Endothelial cell of hepatic sinusoid (primary cell): Measurements from ENCODE around the gene KCND3.
"Not testable (repeated sequence)": the region's sequence is repeated elsewhere in the genome, so short reads cannot be mapped to it uniquely, and the experiment has no call there.

ENCODE experiments used
- in situ Hi-C: cut with HindIII; loops from 2 replicates; pipeline ENCODE4 v1.10.0; 2017; ENCODE audit warnings: low sequenced_read_pairs

KCND3 gene

GRCh38 chr1:111818546-111818945 is 170.9 kb downstream of the KCND3 start:
- in situ Hi-C loops, result loop anchor here (5.0 kb wide), 1 partner anchor 54 kb away; no protein-coding TSS in a partner anchor

- in situ Hi-C loops, result loop anchor here (5.0 kb wide), 1 partner anchor 54 kb away; no protein-coding TSS in a partner anchor
Observed at GRCh38 chr1:111818081-111818480, 171.4 kb downstream of the KCND3 start.

- in situ Hi-C loops, result loop anchor here (5.0 kb wide), 1 partner anchor 58 kb away; no protein-coding TSS in a partner anchor
Observed at GRCh38 chr1:111814642-111815041, 174.8 kb downstream of the KCND3 start.

GRCh38 chr1:111814305-111814628 is 175.2 kb downstream of the KCND3 start:
- in situ Hi-C loops, result no loop called here

GRCh38 chr1:111813440-111814304 is 175.8 kb downstream of the KCND3 start:
- in situ Hi-C loops, result no loop called here

- in situ Hi-C loops, result no loop called here
Observed at GRCh38 chr1:111812306-111812705, 177.2 kb downstream of the KCND3 start.

GRCh38 chr1:111811891-111812290 is 177.6 kb downstream of the KCND3 start:
- in situ Hi-C loops, result no loop called here

GRCh38 chr1:111805251-111805650 is 184.2 kb downstream of the KCND3 start:
- in situ Hi-C loops, result no loop called here

- in situ Hi-C loops, result no loop called here
Observed at GRCh38 chr1:111804776-111805175, 184.7 kb downstream of the KCND3 start.

GRCh38 chr1:111803951-111804350 is 185.5 kb downstream of the KCND3 start:
- in situ Hi-C loops, result no loop called here

GRCh38 chr1:111802984-111803383 is 186.5 kb downstream of the KCND3 start:
- in situ Hi-C loops, result no loop called here

- in situ Hi-C loops, result no loop called here
Observed at GRCh38 chr1:111802110-111802509, 187.4 kb downstream of the KCND3 start.

GRCh38 chr1:111801071-111801850 is 188.2 kb downstream of the KCND3 start:
- in situ Hi-C loops, result no loop called here

- in situ Hi-C loops, result not testable (repeated sequence)
Observed at GRCh38 chr1:111799722-111800121, 189.7 kb downstream of the KCND3 start.

GRCh38 chr1:111798580-111798979 is 190.9 kb downstream of the KCND3 start:
- in situ Hi-C loops, result no loop called here

- in situ Hi-C loops, result no loop called here
Observed at GRCh38 chr1:111795401-111795800, 194.1 kb downstream of the KCND3 start.

GRCh38 chr1:111793923-111794322 is 195.5 kb downstream of the KCND3 start:
- in situ Hi-C loops, result no loop called here

- in situ Hi-C loops, result no loop called here
Observed at GRCh38 chr1:111792249-111792648, 197.2 kb downstream of the KCND3 start.

GRCh38 chr1:111791776-111792175 is 197.7 kb downstream of the KCND3 start:
- in situ Hi-C loops, result no loop called here

- in situ Hi-C loops, result no loop called here
Observed at GRCh38 chr1:111789666-111790316, 199.7 kb downstream of the KCND3 start.

- in situ Hi-C loops, result no loop called here
Observed at GRCh38 chr1:111789142-111789541, 200.3 kb downstream of the KCND3 start.
